Activated naive CD4-positive, alpha-beta T cell treated with anti-CD3 and anti-CD28 coated beads, Interleukin-2, amount 50 U/mL, for 72 hours (primary cell): ENCODE data around the gene STAT6. TPM values are rescaled to one million over a fixed set of nuclear protein-coding genes. Genes with fewer than 3 reads are reported as not detected.

Experiments used
- total RNA-seq, 2 donors: library from RNA; stranded (reverse); gene quantifications; one replicate each; pipeline ENCODE4 v1.2.3, GENCODE V29; 2022

STAT6 gene
- total RNA-seq, 2 donors from 2014 or later, result 213 to 283 TPM

Other genes with a start within 250 kb of the STAT6 start
- gene SDR9C7, start 177.0 kb downstream of the STAT6 start, total RNA-seq, result not detected
- under 1 TPM; 0.29 to 0.93 TPM for gene RDH16, start 153.8 kb downstream of the STAT6 start, total RNA-seq
- gene ZBTB39, start 104.8 kb downstream of the STAT6 start, total RNA-seq, result 1 to 10 TPM; 5.1 to 6.1 TPM
- gene TAC3, start 94.8 kb downstream of the STAT6 start, total RNA-seq, result 1 to 10 TPM in 1 of 2 donors, under 1 TPM in 1; 0.50 to 1.7 TPM
- gene MYO1A, start 61.2 kb downstream of the STAT6 start, total RNA-seq, result 1 to 10 TPM; 3.3 to 4.7 TPM
- 100 to 1,000 TPM in 1 of 2 donors, 10 to 100 TPM in 1; 80.2 to 182 TPM for gene NEMP1, start 32.6 kb downstream of the STAT6 start, total RNA-seq
- gene NAB2, start 22.2 kb downstream of the STAT6 start, total RNA-seq, result 10 to 100 TPM; 39.1 to 39.3 TPM
- 1 to 10 TPM; 1.3 to 5.9 TPM for gene LRP1, start 17.1 kb upstream of the STAT6 start, total RNA-seq
- not detected for gene LRP1-AS, start 36.3 kb upstream of the STAT6 start, total RNA-seq
- gene NXPH4, start 105.4 kb upstream of the STAT6 start, total RNA-seq, result under 1 TPM; 0.11 to 0.54 TPM
- 100 to 1,000 TPM; 360 to 376 TPM for gene SHMT2, start 118.3 kb upstream of the STAT6 start, total RNA-seq
- gene STAC3, start 139.8 kb upstream of the STAT6 start, total RNA-seq, result 1 to 10 TPM; 2.8 to 5.4 TPM